H1 (cell line): Measurements from ENCODE around the gene CD34. TPM values are rescaled to one million over a fixed set of nuclear protein-coding genes. Genes with fewer than 3 reads are reported as not detected.

Experiments used
- CTCF ChIA-PET: fragments of 300-600 bp; sonication (Branson Sonifier 250); formaldehyde crosslinking; loops from one replicate; lab custom pipeline; 2021; ENCODE audit not compliant: partially characterized antibody; lab: Charles Lee
- POLR2A ChIA-PET: fragments of 300-600 bp; sonication (Branson Sonifier 250); formaldehyde crosslinking; loops from one replicate; lab custom pipeline; 2021; ENCODE audit warnings: inconsistent platforms; ENCODE audit not compliant: partially characterized antibody; lab: Charles Lee
- DNase-seq, 2 experiments: peaks; one replicate each; pipeline versions ENCODE4 v3.0.0 to v3.0.0-alpha.2; 2010 to 2022; ENCODE audit warnings: low spot score in 2 of 2, low read depth in 1 of 2, mixed read lengths in 1 of 2
- FAIRE-seq: peaks from 2 replicates; lab custom pipeline; 2011; peaks lifted over from hg19 to GRCh38; lab: Jason Lieb, UNC
- H2AFZ ChIP-seq: 2 replicates; pipeline ENCODE4 v1.8.1; 2012; ENCODE audit warnings: low read length, inconsistent platforms
- H2AK5ac ChIP-seq: 2 replicates; pipeline ENCODE4 v1.6.1; 2013; ENCODE audit warnings: low read depth, low read length
- H2BK120ac ChIP-seq: replicated peaks from 2 replicates; pipeline ENCODE3; 2013; ENCODE audit warnings: low read depth, low read length, inconsistent platforms
- H2BK12ac ChIP-seq: 2 replicates; pipeline ENCODE4 v1.6.1; 2013; ENCODE audit warnings: low read depth, low read length
- H2BK15ac ChIP-seq: 2 replicates; pipeline ENCODE4 v1.6.1; 2013; ENCODE audit warnings: low read length
- H2BK20ac ChIP-seq: 2 replicates; pipeline ENCODE4 v1.6.1; 2013; ENCODE audit warnings: low read length
- H2BK5ac ChIP-seq: 2 replicates; pipeline ENCODE4 v1.6.1; 2013; ENCODE audit warnings: low read depth, low read length
- H3K14ac ChIP-seq: 2 replicates; pipeline ENCODE4 v1.6.1; 2013; ENCODE audit warnings: inconsistent platforms; ENCODE audit not compliant: insufficient read length
- H3K18ac ChIP-seq: 2 replicates; pipeline ENCODE4 v1.6.1; 2013; ENCODE audit warnings: low read length; ENCODE audit errors: extremely low read depth
- H3K23ac ChIP-seq: 2 replicates; pipeline ENCODE4 v1.6.1; 2013; ENCODE audit warnings: inconsistent platforms; ENCODE audit not compliant: insufficient read length
- H3K23me2 ChIP-seq: 2 replicates; pipeline ENCODE4 v1.6.1; 2013; ENCODE audit warnings: low read depth, low read length
- H3K27ac ChIP-seq: 2 replicates; pipeline ENCODE4 v1.6.1; 2011; ENCODE audit warnings: low read depth, low read length, inconsistent platforms
- H3K27me3 ChIP-seq, 4 experiments: replicated peaks in 1 of 4; 1 replicate in 1 of 4; 2 replicates in 3 of 4; pipeline versions ENCODE4 v1.6.1 to v1.8.1; 2011 to 2013; ENCODE audit warnings: low read length in 3 of 4, mild to moderate bottlenecking in 3 of 4, inconsistent platforms in 2 of 4, mixed read lengths in 2 of 4, moderate library complexity in 1 of 4; ENCODE audit not compliant: control insufficient read depth in 3 of 4, insufficient read depth in 3 of 4; ENCODE audit errors: extremely low read depth in 1 of 4
- H3K36me3 ChIP-seq, 4 experiments: 2 replicates each; pipeline versions ENCODE4 v1.6.1 to v1.8.1; 2011 to 2013; ENCODE audit warnings: mild to moderate bottlenecking in 4 of 4, low read length in 3 of 4, moderate library complexity in 2 of 4, control low read depth in 1 of 4, inconsistent platforms in 1 of 4; ENCODE audit not compliant: insufficient read depth in 4 of 4, control insufficient read depth in 2 of 4
- H3K4ac ChIP-seq: replicated peaks from 2 replicates; pipeline ENCODE3; 2013; ENCODE audit warnings: low read length, low read depth, mixed read lengths, inconsistent platforms; ENCODE audit not compliant: insufficient read length
- H3K4me1 ChIP-seq, 4 experiments: replicated peaks in 1 of 4; 1 replicate in 1 of 4; 2 replicates in 3 of 4; pipeline versions ENCODE4 v1.6.1 to v1.8.1; 2011 to 2013; ENCODE audit warnings: low read length in 3 of 4, inconsistent platforms in 2 of 4, mixed read lengths in 1 of 4; ENCODE audit not compliant: insufficient read depth in 4 of 4, control insufficient read depth in 3 of 4
- H3K4me2 ChIP-seq, 2 experiments: 2 replicates each; pipeline versions ENCODE4 v1.6.1 to v1.8.1; 2011 to 2013; ENCODE audit warnings: low read depth in 2 of 2, low read length in 2 of 2, control low read depth in 1 of 2, inconsistent platforms in 1 of 2, mild to moderate bottlenecking in 1 of 2; ENCODE audit not compliant: insufficient read depth in 1 of 2
- H3K4me3 ChIP-seq, 4 experiments: fragments of 200-600, 300-600 bp in 1 of 4; sonication (generic), shearing (Covaris generic), sonication (Bioruptor Twin) in 1 of 4; 2 replicates each; pipeline versions ENCODE4 v1.5.1 to v1.8.1; 2011 to 2016; ENCODE audit warnings: low read length in 4 of 4, low read depth in 3 of 4, control low read depth in 2 of 4, inconsistent platforms in 2 of 4, mild to moderate bottlenecking in 2 of 4, mixed read lengths in 1 of 4, moderate library complexity in 1 of 4; ENCODE audit not compliant: insufficient read depth in 2 of 4; ENCODE audit errors: extremely low read depth in 1 of 4
- H3K56ac ChIP-seq: replicated peaks from 2 replicates; pipeline ENCODE3; 2013; ENCODE audit warnings: low read depth, mild to moderate bottlenecking, mixed read lengths, low read length, inconsistent platforms; ENCODE audit not compliant: insufficient read length
- H3K79me1 ChIP-seq: 2 replicates; pipeline ENCODE4 v1.6.1; 2013; ENCODE audit warnings: low read depth, low read length, control low read depth
- H3K79me2 ChIP-seq, 2 experiments: 2 replicates each; pipeline versions ENCODE4 v1.6.1 to v1.8.1; 2012 to 2013; ENCODE audit warnings: low read length in 2 of 2, mild to moderate bottlenecking in 2 of 2, inconsistent platforms in 1 of 2; ENCODE audit not compliant: insufficient read depth in 2 of 2, control insufficient read depth in 1 of 2
- H3K9ac ChIP-seq, 4 experiments: replicated peaks in 1 of 4; 1 replicate in 1 of 4; 2 replicates in 3 of 4; pipeline versions ENCODE4 v1.6.1 to v1.8.1; 2011 to 2013; ENCODE audit warnings: low read depth in 3 of 4, low read length in 3 of 4, control low read depth in 2 of 4, mild to moderate bottlenecking in 2 of 4, moderate library complexity in 2 of 4, inconsistent platforms in 1 of 4; ENCODE audit errors: extremely low read depth in 1 of 4
- H3K9me3 ChIP-seq, 2 experiments: 2 replicates each; pipeline versions ENCODE4 v1.6.1 to v1.8.1; 2012 to 2013; ENCODE audit warnings: mild to moderate bottlenecking in 2 of 2, moderate library complexity in 2 of 2, control low read depth in 1 of 2, inconsistent platforms in 1 of 2, low read depth in 1 of 2, low read length in 1 of 2, mixed read lengths in 1 of 2; ENCODE audit not compliant: insufficient read depth in 2 of 2
- H4K20me1 ChIP-seq, 2 experiments: replicated peaks in 1 of 2; 2 replicates each; pipeline versions ENCODE3 to v1.8.1; 2011 to 2013; ENCODE audit warnings: inconsistent platforms in 2 of 2, low read length in 2 of 2, mild to moderate bottlenecking in 1 of 2; ENCODE audit not compliant: insufficient read depth in 2 of 2, control insufficient read depth in 1 of 2
- H4K5ac ChIP-seq: 2 replicates; pipeline ENCODE4 v1.6.1; 2013; ENCODE audit warnings: low read length, low read depth, mixed read lengths, inconsistent platforms; ENCODE audit not compliant: insufficient read length
- H4K8ac ChIP-seq: 2 replicates; pipeline ENCODE4 v1.8.0; 2013; ENCODE audit warnings: mild to moderate bottlenecking, moderate library complexity, low read length, inconsistent platforms; ENCODE audit not compliant: insufficient read depth; ENCODE audit errors: extremely low read depth
- H4K91ac ChIP-seq: replicated peaks from 2 replicates; pipeline ENCODE3; 2013; ENCODE audit warnings: low read length, mixed read lengths, inconsistent platforms; ENCODE audit not compliant: insufficient read length
- BRCA1 ChIP-seq: IDR thresholded peaks from 2 replicates; pipeline ENCODE4 v1.6.1; 2012; ENCODE audit warnings: low read depth, low read length, improper control_type of control experiment
- FOSL1 ChIP-seq: IDR thresholded peaks from 2 replicates; pipeline ENCODE4 v1.6.1; 2011; ENCODE audit warnings: mild to moderate bottlenecking, low read depth, low read length, moderate library complexity; ENCODE audit not compliant: insufficient read depth
- KDM4A ChIP-seq: IDR thresholded peaks from one replicate; pipeline ENCODE4 v1.7.1; 2012; ENCODE audit warnings: low read depth, mild to moderate bottlenecking, moderate library complexity, low read length, inconsistent platforms; ENCODE audit not compliant: severe bottlenecking
- RFX5 ChIP-seq: IDR thresholded peaks from 2 replicates; pipeline ENCODE4 v1.6.1; 2011; ENCODE audit warnings: low read depth, low read length, improper control_type of control experiment, borderline replicate concordance
- ZNF274 ChIP-seq: IDR thresholded peaks from 2 replicates; pipeline ENCODE4 v1.7.0; 2012; ENCODE audit warnings: low read length, borderline replicate concordance; ENCODE audit errors: extremely low read depth
- WGBS, 2 experiments: shearing (Covaris generic) in 1 of 2; methylation state at CpG; one replicate each; pipeline versions ENCODE4 v1.1.6 to v1.1.7; 2013 to 2015; ENCODE audit warnings: low lambda C conversion rate in 2 of 2, mixed read lengths in 2 of 2, inconsistent platforms in 1 of 2, low coverage in 1 of 2, missing lambda C conversion rate in 1 of 2; ENCODE audit not compliant: insufficient replicate concordance in 2 of 2, insufficient coverage in 1 of 2, insufficient read length in 1 of 2; ENCODE audit errors: extremely low coverage in 1 of 2, missing lambda C conversion rate in 1 of 2; 5-methylcytosine and 5-hydroxymethylcytosine counted together
- polyA plus RNA-seq, 7 experiments: library from polyadenylated mRNA; depleted of rRNA in 3 of 7; stranded (reverse) in 5 of 7; unstranded in 2 of 7; fragments of >200 nt in 5 of 7; fragments of 200-250 nt in 2 of 7; gene quantifications; 1 replicate in 5 of 7; 2 replicates in 1 of 7; 4 replicates in 1 of 7; pipeline versions ENCODE4 v1.2.1 to v1.2.3, GENCODE V29; 2011 to 2013; ENCODE audit warnings: missing spikeins in 2 of 7, mixed read lengths in 2 of 7
- total RNA-seq: library from RNA; stranded (reverse); fragmentation: NEBNext Ultra II Directional; extraction: Animal tissue kit (Norgen Biotek cat#: 25700); gene quantifications from 2 replicates; pipeline ENCODE4 v1.2.1, GENCODE V29; 2021

Gene CD34
- total and polyA plus RNA-seq, 2 of the 8 experiments (the other 6 are each of a cell fraction or from before 2014, with no cell fraction given): 0.39 to 0.54 TPM

DNA sequence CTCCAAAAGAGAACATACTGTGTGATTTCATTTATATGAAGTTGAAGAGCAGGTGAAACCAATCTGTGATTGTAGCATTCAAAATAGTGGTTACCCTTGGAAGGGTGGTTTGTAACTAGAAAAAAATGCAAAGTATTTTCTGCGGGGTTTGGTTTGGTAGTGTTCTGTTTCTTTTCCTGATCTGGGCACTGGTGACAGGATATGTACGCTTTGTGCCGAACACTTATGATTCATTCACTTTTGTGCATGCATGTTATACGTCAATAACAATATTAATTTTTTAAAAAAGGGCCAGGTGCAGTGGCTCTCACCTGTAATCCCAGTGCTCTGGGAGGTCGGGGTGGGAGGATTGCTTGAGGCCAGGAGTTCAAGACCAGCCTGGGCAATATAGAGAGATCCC is 63.8 kb downstream of the CD34 start:
- Histone ChIP-seq H4K5ac (no peak overlapping the region), H3K9ac (no peak overlapping the region), H4K20me1 (no peaks in the 10 kb centered on the region), H3K4ac (no peak overlapping the region), H2AK5ac (no peak overlapping the region), H3K4me1 (no peaks in the 10 kb centered on the region), H3K9me3 (no peaks in the 10 kb centered on the region), H2BK12ac (no peak overlapping the region), H4K91ac (no peak overlapping the region), H3K23ac (no peak overlapping the region), H3K27me3 (no peaks in the 10 kb centered on the region), H3K79me2 (no peaks in the 10 kb centered on the region), H2AFZ (no peak overlapping the region), H3K18ac (no peak overlapping the region), H2BK5ac (no peak overlapping the region), H2BK120ac (no peak overlapping the region), H3K4me2 (no peak overlapping the region), H3K14ac (no peak overlapping the region), H3K4me3 (no peak overlapping the region), H3K79me1 (no peaks in the 10 kb centered on the region), H3K36me3 (no peaks in the 10 kb centered on the region), H3K23me2 (no peaks in the 10 kb centered on the region), H2BK20ac (no peak overlapping the region), H3K56ac (no peak overlapping the region), H4K8ac (no peak overlapping the region), H2BK15ac (no peak overlapping the region), H3K27ac (no peak overlapping the region)
- POLR2A ChIA-PET: interaction anchor here (1.3 kb wide), 1 partner anchor 8 kb away, joined by 4 read pairs; no protein-coding TSS in a partner anchor
- 88% methylated on average over 5 of the region's 5 CpGs; no CpG with 5 or more reads in 1 of the 2 experiments for WGBS, 2 experiments
- CTCF ChIA-PET: interaction anchor here (0.6 to 1.3 kb wide), 2 partner anchors 20 to 23 kb away, joined by 3 to 4 read pairs; no protein-coding TSS in a partner anchor
- FAIRE-seq (no peak), DNase-seq (no peak)
- TF ChIP-seq ZNF274 (no peak), KDM4A (no peak), RFX5 (no peak), BRCA1 (no peak), FOSL1 (no peak)
